Endothelial cell of umbilical vein (primary cell): Measurements from ENCODE around the gene GPR33. TPM values are rescaled to one million over a fixed set of nuclear protein-coding genes. Genes with fewer than 3 reads are reported as not detected.

Source experiments
- BruUV-seq: library from RNA; stranded (reverse); fragments of 400-500 nt; replicated peaks from 2 replicates; lab custom pipeline; 2021; lab: Mats Ljungman, UMichigan
- CTCF ChIA-PET: fragments of 300-600, 350-600 bp; sonication (Branson Sonifier 250); formaldehyde crosslinking; loops from one replicate; lab custom pipeline; 2021; ENCODE audit warnings: antibody characterized with exemption, inconsistent platforms; lab: Charles Lee
- POLR2A ChIA-PET: fragments of 300-600, 350-600 bp; sonication (Branson Sonifier 250); formaldehyde crosslinking; loops from one replicate; lab custom pipeline; 2021; ENCODE audit warnings: antibody characterized with exemption, inconsistent platforms; lab: Charles Lee
- DNase-seq: peaks from one replicate; pipeline ENCODE4 v3.0.0-alpha.2; 2011; ENCODE audit warnings: low read depth, low spot score
- FAIRE-seq: peaks from 2 replicates; lab custom pipeline; 2011; peaks lifted over from hg19 to GRCh38; lab: Jason Lieb, UNC
- H2AFZ ChIP-seq: 2 replicates; pipeline ENCODE4 v1.6.0; 2012; ENCODE audit warnings: low read depth, low read length, control low read depth, inconsistent platforms
- H3K27ac ChIP-seq: 2 replicates; pipeline ENCODE4 v1.5.1; 2011; ENCODE audit warnings: low read depth, mild to moderate bottlenecking, control low read depth, low read length, moderate library complexity; ENCODE audit not compliant: insufficient read depth
- H3K27me3 ChIP-seq, 2 experiments: 2 replicates each; pipeline versions ENCODE4 v1.6.0 to v1.6.1; 2011; ENCODE audit warnings: low read length in 2 of 2, mixed read lengths in 1 of 2; ENCODE audit not compliant: control insufficient read depth in 2 of 2, insufficient read depth in 2 of 2
- H3K36me3 ChIP-seq, 2 experiments: 2 replicates in 1 of 2; 3 replicates in 1 of 2; pipeline ENCODE4 v1.5.1; 2011; ENCODE audit warnings: low read length in 2 of 2, mild to moderate bottlenecking in 1 of 2, moderate library complexity in 1 of 2; ENCODE audit not compliant: control insufficient read depth in 2 of 2, insufficient read depth in 2 of 2; ENCODE audit errors: extremely low read depth in 1 of 2
- H3K4me1 ChIP-seq: 3 replicates; pipeline ENCODE4 v1.5.1; 2011; ENCODE audit warnings: mild to moderate bottlenecking, low read length; ENCODE audit not compliant: control insufficient read depth, insufficient read depth; ENCODE audit errors: extremely low read depth
- H3K4me2 ChIP-seq: 2 replicates; pipeline ENCODE4 v1.6.1; 2011; ENCODE audit warnings: low read length, control low read depth, mixed read lengths; ENCODE audit not compliant: insufficient read depth
- H3K4me3 ChIP-seq, 3 experiments: fragments of 200-600 bp in 1 of 3; sonication (generic), shearing (Covaris generic) in 1 of 3; replicated peaks in 1 of 3; 2 replicates each; pipeline ENCODE4 v1.5.1; 2011 to 2016; ENCODE audit warnings: control low read depth in 3 of 3, low read length in 3 of 3, mild to moderate bottlenecking in 2 of 3, inconsistent platforms in 1 of 3, low read depth in 1 of 3, moderate library complexity in 1 of 3; ENCODE audit not compliant: insufficient read depth in 1 of 3
- H3K79me2 ChIP-seq: 2 replicates; pipeline ENCODE4 v1.6.0; 2012; ENCODE audit warnings: low read length, inconsistent platforms; ENCODE audit not compliant: control insufficient read depth, insufficient read depth
- H3K9ac ChIP-seq: replicated peaks from 2 replicates; pipeline ENCODE3; 2011; ENCODE audit warnings: low read length, control low read depth; ENCODE audit not compliant: insufficient read depth; ENCODE audit errors: extremely low read depth
- H3K9me1 ChIP-seq: replicated peaks from 3 replicates; pipeline ENCODE4 v1.6.0; 2011; ENCODE audit warnings: mild to moderate bottlenecking, low read length; ENCODE audit not compliant: control insufficient read depth, insufficient read depth; ENCODE audit errors: extremely low read depth
- H3K9me3 ChIP-seq: replicated peaks from 2 replicates; pipeline ENCODE4 v1.5.1; 2012; ENCODE audit warnings: low read length, inconsistent platforms; ENCODE audit not compliant: control insufficient read depth, insufficient read depth
- H4K20me1 ChIP-seq: replicated peaks from 2 replicates; pipeline ENCODE3; 2011; ENCODE audit warnings: mild to moderate bottlenecking, low read length; ENCODE audit not compliant: control insufficient read depth, insufficient read depth; ENCODE audit errors: extremely low read depth
- CTCF ChIP-seq, 2 donors: IDR thresholded peaks; 1 replicate in 1 of 2; 2 replicates in 1 of 2; pipeline ENCODE4 v1.5.1; 2011; ENCODE audit warnings: low read length in 2 of 2, mild to moderate bottlenecking in 2 of 2, moderate library complexity in 2 of 2, control low read depth in 1 of 2, inconsistent platforms in 1 of 2, low read depth in 1 of 2; ENCODE audit not compliant: insufficient read depth in 1 of 2; ENCODE audit errors: extremely low read depth in 1 of 2
- EZH2 ChIP-seq: IDR thresholded peaks from 2 replicates; pipeline ENCODE4 v1.6.1; 2012; ENCODE audit warnings: borderline replicate concordance, low read depth, mild to moderate bottlenecking, moderate library complexity, low read length, inconsistent platforms; ENCODE audit not compliant: severe bottlenecking
- FOS ChIP-seq: IDR thresholded peaks from 2 replicates; pipeline ENCODE4 v1.6.1; 2011; ENCODE audit warnings: mild to moderate bottlenecking, low read length, moderate library complexity, borderline replicate concordance; ENCODE audit not compliant: insufficient read depth
- GATA2 ChIP-seq: IDR thresholded peaks from 2 replicates; pipeline ENCODE4 v1.7.0; 2011; ENCODE audit warnings: low read depth, mild to moderate bottlenecking, moderate library complexity, mixed read lengths, low read length; ENCODE audit not compliant: insufficient read length, insufficient read depth
- JUN ChIP-seq: IDR thresholded peaks from 2 replicates; pipeline ENCODE4 v1.6.1; 2011; ENCODE audit warnings: borderline replicate concordance, low read depth; ENCODE audit not compliant: insufficient read length, insufficient read depth
- MAX ChIP-seq: IDR thresholded peaks from 2 replicates; pipeline ENCODE4 v1.6.1; 2011; ENCODE audit not compliant: insufficient read depth, insufficient read length
- MYC ChIP-seq: IDR thresholded peaks from one replicate; pipeline ENCODE4 v1.6.1; 2011; ENCODE audit warnings: mild to moderate bottlenecking, low read depth, low read length
- POLR2A ChIP-seq: IDR thresholded peaks from 2 replicates; pipeline ENCODE4 v1.6.1; 2012; ENCODE audit warnings: low read depth, mild to moderate bottlenecking, control low read depth, low read length
- POLR2AphosphoS5 ChIP-seq: IDR thresholded peaks from 2 replicates; pipeline ENCODE4 v1.6.1; 2012; ENCODE audit warnings: low read depth, mild to moderate bottlenecking, control low read depth, low read length, moderate library complexity; ENCODE audit not compliant: insufficient read depth
- dilution Hi-C: fragments of 300-500 bp; cut with MboI; formaldehyde crosslinking; loops from one replicate; pipeline ENCODE4 v1.15.0; 2019; ENCODE audit warnings: low sequenced_read_pairs; ENCODE audit not compliant: extremely low pct_ligation_motif_present
- intact Hi-C: fragments of 100-400 bp; cut with micrococcal nuclease; formaldehyde crosslinking; loops from one replicate; pipeline ENCODE4 v1.10.0; 2022
- polyA plus RNA-seq, 4 experiments: library from polyadenylated mRNA; depleted of rRNA in 3 of 4; stranded (reverse) in 3 of 4; unstranded in 1 of 4; fragments of >200 nt; gene quantifications; 2 replicates each; pipeline versions ENCODE4 v1.2.1 to v1.2.3, GENCODE V29; 2011 to 2012; ENCODE audit warnings: missing spikeins in 1 of 4
- total RNA-seq: library from RNA; stranded (reverse); gene quantifications from 2 replicates; pipeline ENCODE4 v1.2.3, GENCODE V29; 2021

Gene GPR33
- total and polyA plus RNA-seq, 2 donors (not counting 3 experiments of a cell fraction or from before 2014, with no cell fraction given), result not detected

GRCh38 chr14:31435276-31435675 is 52.6 kb downstream of the GPR33 start:
- Histone ChIP-seq H3K27me3 (no peaks in the 10 kb centered on the region), H3K36me3 (no peaks in the 10 kb centered on the region), H3K9me1 (no peaks in the 10 kb centered on the region), H3K79me2 (no peaks in the 10 kb centered on the region), H4K20me1 (no peaks in the 10 kb centered on the region), H3K27ac (no peak overlapping the region), H3K4me1 (no peaks in the 10 kb centered on the region), H3K9ac (no peak overlapping the region), H3K4me2 (no peak overlapping the region), H2AFZ (no peak overlapping the region), H3K9me3 (no peaks in the 10 kb centered on the region), H3K4me3 (no peak overlapping the region)
- TF ChIP-seq JUN (no peak), CTCF (IDR thresholded peaks at IDR 0.05; ENCODE audit: extremely low read depth in 1 of 2, insufficient read depth in 1 of 2, low read depth in 1 of 2, low read length in 2 of 2) (no peak), GATA2 (no peak), MAX (no peak), POLR2A (no peak), FOS (no peak), POLR2AphosphoS5 (no peak), EZH2 (no peak), MYC (no peak)
- BruUV-seq, result no TSS peak
- FAIRE-seq, result no peak
- intact Hi-C loops, result no loop called here
- no peak for DNase-seq
- ChIA-PET CTCF (interaction anchor here (0.7 to 1.9 kb wide), 2 partner anchors 11 to 14 kb away, joined by 3 to 14 read pairs; no protein-coding TSS in a partner anchor), POLR2A (interaction anchor here (1.7 kb wide), 1 partner anchor 15 kb away, joined by 6 read pairs; the partner anchor contains the start of gene HEATR5A)
- dilution Hi-C loops, result no loop called here

Other genes with a start within 250 kb of the GPR33 start
- gene HEATR5A, start 67.5 kb downstream of the GPR33 start, total RNA-seq, result 37.0 and 45.3 TPM in 2 replicates
- gene HEATR5A, start 67.5 kb downstream of the GPR33 start, polyA plus RNA-seq, result 9.8 and 12.6 TPM in 2 replicates
- 10.8 and 14.4 TPM in 2 replicates for gene DTD2, start 30.5 kb downstream of the GPR33 start, total RNA-seq
- gene DTD2, start 30.5 kb downstream of the GPR33 start, polyA plus RNA-seq, result 9.2 and 10.1 TPM in 2 replicates
- gene NUBPL, start 73.4 kb upstream of the GPR33 start, total RNA-seq, result 8.2 and 12.3 TPM in 2 replicates
- 1.8 and 2.1 TPM in 2 replicates for gene NUBPL, start 73.4 kb upstream of the GPR33 start, polyA plus RNA-seq